RWPE2 (cell line): ENCODE data around the gene BTBD7.
A peak's percentile ranks its signal among the peaks of the same experiment; 100 is the strongest.

Experiments used
- ATAC-seq: fragments of 200-7000 bp; cut with Tn5 transposase; 3 replicates; pipeline ENCODE4 v1.9.1; 2021; ENCODE audit warnings: low read depth
- DNase-seq: peaks from one replicate; pipeline ENCODE4 v3.0.0-alpha.2; 2020; ENCODE audit warnings: low spot score
- H3K27ac ChIP-seq: fragments of 450-650 bp; 2 replicates; pipeline ENCODE4 v1.5.1; 2017; ENCODE audit warnings: mild to moderate bottlenecking; ENCODE audit not compliant: poor library complexity, severe bottlenecking
- H3K27me3 ChIP-seq: fragments of 250-450 bp; sonication (Bioruptor Pico); 2 replicates; pipeline ENCODE4 v1.5.1; 2021; ENCODE audit warnings: mild to moderate bottlenecking, moderate library complexity; ENCODE audit not compliant: insufficient read depth, poor library complexity, severe bottlenecking
- H3K36me3 ChIP-seq: fragments of 250-450 bp; sonication (Bioruptor Pico); 2 replicates; pipeline ENCODE4 v1.5.1; 2020; ENCODE audit warnings: low read depth, mild to moderate bottlenecking, moderate library complexity
- H3K4me1 ChIP-seq: fragments of 250-450 bp; sonication (Bioruptor Pico); 2 replicates; pipeline ENCODE4 v1.5.1; 2021; ENCODE audit warnings: mild to moderate bottlenecking, moderate library complexity; ENCODE audit not compliant: insufficient read depth, poor library complexity, severe bottlenecking
- H3K4me3 ChIP-seq: fragments of 250-450 bp; sonication (Bioruptor Pico); 2 replicates; pipeline ENCODE4 v1.5.1; 2021; ENCODE audit warnings: mild to moderate bottlenecking, moderate library complexity; ENCODE audit not compliant: severe bottlenecking
- H3K9me3 ChIP-seq: fragments of 250-450 bp; sonication (Bioruptor Pico); 2 replicates; pipeline ENCODE4 v1.5.1; 2021; ENCODE audit warnings: mild to moderate bottlenecking, moderate library complexity; ENCODE audit not compliant: severe bottlenecking
- CTCF ChIP-seq: fragments of 450-650 bp; IDR thresholded peaks from one replicate; pipeline ENCODE4 v1.5.1; 2017; ENCODE audit warnings: mild to moderate bottlenecking, moderate library complexity; ENCODE audit not compliant: poor library complexity, severe bottlenecking

The BTBD7 gene

DNA sequence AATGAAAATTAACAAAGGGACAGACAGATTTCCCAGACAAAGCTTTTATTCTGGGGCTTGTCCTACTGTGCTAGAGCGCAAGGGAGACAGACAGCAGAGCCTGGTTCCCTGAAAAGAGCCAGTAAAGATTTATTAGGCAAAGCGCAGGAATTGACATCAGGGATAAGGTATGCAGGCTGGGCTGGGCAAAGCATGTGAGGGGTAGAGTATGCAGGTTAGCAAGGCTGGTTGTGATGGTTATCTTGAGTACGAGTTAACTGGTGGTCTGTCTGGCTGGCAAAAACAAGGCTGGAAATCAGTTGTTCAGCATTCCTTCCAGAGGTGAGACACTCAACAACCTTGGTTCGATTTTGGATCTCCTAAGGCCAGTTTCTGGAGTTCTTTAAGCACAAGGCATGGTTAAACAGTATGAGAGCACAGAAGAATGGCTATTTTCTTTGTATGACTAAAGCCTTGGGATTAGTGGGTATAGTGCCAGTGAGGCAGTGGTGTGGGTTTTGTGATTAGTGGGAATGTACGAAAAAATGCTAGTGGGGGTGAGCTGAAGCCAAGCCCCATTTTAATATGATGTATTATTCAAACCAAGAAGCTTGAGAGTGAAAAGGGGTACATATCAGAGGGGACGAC lies 30.9 kb downstream of the BTBD7 start:
- peaks cover 11% of the 10 kb centered on the region for H3K4me1 ChIP-seq
- no peak for DNase-seq
- ATAC-seq = peak; percentile 95
- H3K36me3 ChIP-seq = no peaks in the 10 kb centered on the region; the same call in 1 of the 2 replicates
- no peaks in the 10 kb centered on the region for H3K9me3 ChIP-seq
- no peaks in the 10 kb centered on the region for H3K27me3 ChIP-seq
- peak overlapping the region; percentile 68 for H3K27ac ChIP-seq
- no peak overlapping the region for H3K4me3 ChIP-seq
- no peak for TF ChIP-seq CTCF

DNA sequence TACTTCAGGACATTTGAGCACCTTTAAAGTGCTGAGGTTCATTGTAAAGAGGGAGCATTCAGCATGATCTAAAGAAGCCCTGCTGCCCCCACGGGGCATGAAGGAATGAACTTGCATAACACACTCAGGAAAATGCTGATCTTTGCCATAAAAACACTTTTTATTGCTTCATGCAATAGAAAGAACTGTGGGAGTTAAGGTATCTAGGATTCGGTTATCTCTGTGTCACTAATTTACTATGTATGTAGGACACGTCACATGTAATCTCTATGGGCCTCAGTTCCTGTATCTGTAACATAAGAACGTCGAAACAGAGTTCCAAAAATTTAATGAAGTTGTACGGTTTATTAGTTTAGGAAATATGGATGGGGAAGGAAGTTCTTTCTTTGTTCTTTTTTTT lies 33.0 kb downstream of the BTBD7 start:
- no peak overlapping the region for H3K4me3 ChIP-seq
- no peak for ATAC-seq
- DNase-seq = no peak
- no peaks in the 10 kb centered on the region for H3K9me3 ChIP-seq
- no peak for TF ChIP-seq CTCF
- H3K4me1 ChIP-seq = peaks cover 11% of the 10 kb centered on the region
- H3K27ac ChIP-seq = no peak overlapping the region
- H3K27me3 ChIP-seq = no peaks in the 10 kb centered on the region
- H3K36me3 ChIP-seq = peaks cover 17% of the 10 kb centered on the region

- Histone ChIP-seq H3K4me1 (peaks cover 11% of the 10 kb centered on the region), H3K4me3 (no peak overlapping the region), H3K9me3 (no peaks in the 10 kb centered on the region), H3K27me3 (no peaks in the 10 kb centered on the region), H3K27ac (no peak overlapping the region), H3K36me3 (peaks cover 21% of the 10 kb centered on the region)
- no peak for DNase-seq
- no peak for TF ChIP-seq CTCF
- ATAC-seq = no peak
Observed at GRCh38 chr14:93299416-93299815, 33.4 kb downstream of the BTBD7 start.

DNA sequence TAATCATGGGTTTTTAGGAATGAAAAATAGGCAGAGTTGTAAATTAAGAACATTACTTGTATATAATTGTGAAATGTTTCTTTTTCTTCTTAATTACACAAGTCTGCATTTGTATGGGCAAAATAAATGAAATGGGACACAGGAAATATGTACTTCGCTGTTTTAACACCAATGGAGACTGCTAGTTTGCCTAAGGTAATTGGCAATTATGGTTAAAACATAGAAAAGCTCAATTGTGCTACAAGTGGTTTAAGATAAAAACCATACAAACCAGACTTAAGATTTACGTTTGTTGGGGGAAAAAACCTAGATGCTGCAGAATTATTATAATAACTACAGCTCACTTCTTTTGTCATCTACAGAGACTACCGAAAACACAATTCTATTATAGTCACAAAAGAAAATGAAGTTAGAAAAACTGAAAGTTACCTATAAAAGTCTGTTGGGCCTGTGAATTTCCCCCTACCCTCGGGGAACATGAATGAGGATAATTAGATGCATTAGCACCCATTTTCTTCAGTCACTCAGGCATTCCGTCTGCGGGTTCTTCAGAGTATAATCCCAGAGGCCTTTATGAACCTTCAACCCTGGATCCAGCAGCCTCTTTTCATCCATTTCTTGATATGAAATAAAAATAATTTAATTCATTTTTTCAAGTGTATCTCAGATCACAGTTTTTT lies 37.2 kb downstream of the BTBD7 start:
- Histone ChIP-seq H3K9me3 (no peaks in the 10 kb centered on the region), H3K4me3 (no peak overlapping the region), H3K36me3 (peaks cover 52% of the 10 kb centered on the region), H3K27me3 (no peaks in the 10 kb centered on the region), H3K27ac (no peak overlapping the region), H3K4me1 (no peaks in the 10 kb centered on the region)
- TF ChIP-seq CTCF = no peak
- ATAC-seq (no peak), DNase-seq (no peak)
